Measurements from ENCODE around the gene ELMO1. TPM values are rescaled to one million over a fixed set of nuclear protein-coding genes. Genes with fewer than 3 reads are reported as not detected.
A peak's percentile ranks its signal among the peaks of the same experiment; 100 is the strongest.

The ELMO1 gene
- total RNA-seq, 4 donors from 2014 or later, result 24.6 to 120 (median 71.9) TPM

GRCh38 chr7:36994456-36995112, 454.1 kb downstream of the ELMO1 start:
- Histone ChIP-seq H3K36me3 (no peaks in the 10 kb centered on the region), H3K4me3 (no peak overlapping the region), H3K27me3 (no peaks in the 10 kb centered on the region), H3K9me3 (no peaks in the 10 kb centered on the region), H3K27ac (no peak overlapping the region), H3K4me1 (no peaks in the 10 kb centered on the region)
- intact Hi-C loops (cut with DNase I; ENCODE audit: low total_unique reads) (no loop called here), in situ Hi-C loops (cut with MboI; ENCODE audit: low pct_ligation_motif_present in 1 of 4, low pct_unique_long_range_greater_than_20kb in 1 of 4, low sequenced_read_pairs in 3 of 4) (no loop called here)
- DNase-seq, result no peak
- 86 to 88% methylated on average over 1 of the region's 1 CpG for WGBS, 2 donors (ENCODE audit: low coverage in 1 of 2)
- TF ChIP-seq POLR2A (IDR thresholded peaks at IDR 0.05) (no peak), EP300 (IDR thresholded peaks at IDR 0.05; ENCODE audit: low read depth) (no peak), POLR2AphosphoS5 (IDR thresholded peaks at IDR 0.05) (no peak)
- TF ChIP-seq, protein P1, sequence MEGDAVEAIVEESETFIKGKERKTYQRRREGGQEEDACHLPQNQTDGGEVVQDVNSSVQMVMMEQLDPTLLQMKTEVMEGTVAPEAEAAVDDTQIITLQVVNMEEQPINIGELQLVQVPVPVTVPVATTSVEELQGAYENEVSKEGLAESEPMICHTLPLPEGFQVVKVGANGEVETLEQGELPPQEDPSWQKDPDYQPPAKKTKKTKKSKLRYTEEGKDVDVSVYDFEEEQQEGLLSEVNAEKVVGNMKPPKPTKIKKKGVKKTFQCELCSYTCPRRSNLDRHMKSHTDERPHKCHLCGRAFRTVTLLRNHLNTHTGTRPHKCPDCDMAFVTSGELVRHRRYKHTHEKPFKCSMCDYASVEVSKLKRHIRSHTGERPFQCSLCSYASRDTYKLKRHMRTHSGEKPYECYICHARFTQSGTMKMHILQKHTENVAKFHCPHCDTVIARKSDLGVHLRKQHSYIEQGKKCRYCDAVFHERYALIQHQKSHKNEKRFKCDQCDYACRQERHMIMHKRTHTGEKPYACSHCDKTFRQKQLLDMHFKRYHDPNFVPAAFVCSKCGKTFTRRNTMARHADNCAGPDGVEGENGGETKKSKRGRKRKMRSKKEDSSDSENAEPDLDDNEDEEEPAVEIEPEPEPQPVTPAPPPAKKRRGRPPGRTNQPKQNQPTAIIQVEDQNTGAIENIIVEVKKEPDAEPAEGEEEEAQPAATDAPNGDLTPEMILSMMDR (IDR thresholded peaks at IDR 0.05), result no peak

- no peak overlapping the region for H3K4me3 ChIP-seq
- H3K9me3 ChIP-seq, result no peaks in the 10 kb centered on the region
- intact Hi-C loops (cut with DNase I; ENCODE audit: low total_unique reads), result no loop called here
- in situ Hi-C loops (cut with MboI; ENCODE audit: low pct_ligation_motif_present in 1 of 4, low pct_unique_long_range_greater_than_20kb in 1 of 4, low sequenced_read_pairs in 3 of 4), result loop anchor here (5.0 to 10.0 kb wide), 2 partner anchors 195 to 198 kb away; no protein-coding TSS in a partner anchor
- 67 to 80% methylated on average over 5 to 14 of the region's 14 CpGs for WGBS, 2 donors (ENCODE audit: low coverage in 1 of 2)
- peak; percentile 53 for DNase-seq
- no peaks in the 10 kb centered on the region for H3K36me3 ChIP-seq
- no peaks in the 10 kb centered on the region for H3K27me3 ChIP-seq
- H3K27ac ChIP-seq, result no peak overlapping the region
- TF ChIP-seq EP300 (IDR thresholded peaks at IDR 0.05; ENCODE audit: low read depth) (no peak), POLR2AphosphoS5 (IDR thresholded peaks at IDR 0.05) (no peak)
- TF ChIP-seq, protein P1 (IDR thresholded peaks at IDR 0.05), result peak; percentile 74 to 77 (median 75)
- H3K4me1 ChIP-seq, result peaks cover 0 to 9% (median 0%) of the 10 kb centered on the region in 4 donors
Observed at GRCh38 chr7:36986948-36987724, 461.5 kb downstream of the ELMO1 start.

- H3K4me3 ChIP-seq, result no peak overlapping the region
- intact Hi-C loops (cut with DNase I; ENCODE audit: low total_unique reads) (no loop called here), in situ Hi-C loops (cut with MboI; ENCODE audit: low pct_ligation_motif_present in 1 of 4, low pct_unique_long_range_greater_than_20kb in 1 of 4, low sequenced_read_pairs in 3 of 4) (loop anchor here (5.0 to 10.0 kb wide), 2 partner anchors 196 to 198 kb away; no protein-coding TSS in a partner anchor)
- no peak for DNase-seq
- TF ChIP-seq POLR2AphosphoS5 (IDR thresholded peaks at IDR 0.05) (no peak), EP300 (IDR thresholded peaks at IDR 0.05; ENCODE audit: low read depth) (no peak), POLR2A (IDR thresholded peaks at IDR 0.05) (no peak)
- TF ChIP-seq, protein P1 (IDR thresholded peaks at IDR 0.05), result no peak
- H3K27ac ChIP-seq, result no peak overlapping the region
- peaks cover 0 to 9% (median 0%) of the 10 kb centered on the region in 4 donors for H3K4me1 ChIP-seq
- H3K9me3 ChIP-seq, result no peaks in the 10 kb centered on the region
- WGBS, 2 donors (ENCODE audit: low coverage in 1 of 2), result 50 to 60% methylated on average over 5 of the region's 5 CpGs
- no peaks in the 10 kb centered on the region for H3K27me3 ChIP-seq
- H3K36me3 ChIP-seq, result no peaks in the 10 kb centered on the region
Observed at GRCh38 chr7:36986511-36986933, 462.1 kb downstream of the ELMO1 start.

GRCh38 chr7:36985866-36986400, 462.7 kb downstream of the ELMO1 start:
- H3K4me1 ChIP-seq, result peaks cover 0 to 9% (median 0%) of the 10 kb centered on the region in 4 donors
- 86 to 90% methylated on average over 6 to 13 of the region's 13 CpGs for WGBS, 2 donors (ENCODE audit: low coverage in 1 of 2)
- DNase-seq, result no peak
- H3K4me3 ChIP-seq, result no peak overlapping the region
- no peaks in the 10 kb centered on the region for H3K36me3 ChIP-seq
- TF ChIP-seq POLR2AphosphoS5 (IDR thresholded peaks at IDR 0.05) (no peak), POLR2A (IDR thresholded peaks at IDR 0.05) (no peak), EP300 (IDR thresholded peaks at IDR 0.05; ENCODE audit: low read depth) (no peak)
- TF ChIP-seq, protein P1 (IDR thresholded peaks at IDR 0.05), result no peak
- H3K27me3 ChIP-seq, result no peaks in the 10 kb centered on the region
- in situ Hi-C loops (cut with MboI; ENCODE audit: low pct_ligation_motif_present in 1 of 4, low pct_unique_long_range_greater_than_20kb in 1 of 4, low sequenced_read_pairs in 3 of 4), result loop anchor here (5.0 to 10.0 kb wide), 2 partner anchors 196 to 199 kb away; no protein-coding TSS in a partner anchor
- intact Hi-C loops (cut with DNase I; ENCODE audit: low total_unique reads), result no loop called here
- no peaks in the 10 kb centered on the region for H3K9me3 ChIP-seq
- H3K27ac ChIP-seq, result no peak overlapping the region

Measured in transverse colon (tissue), 4 donors.